Stimulated activated CD8-positive, alpha-beta memory T cell treated with anti-CD3 and anti-CD28 coated beads, Interleukin-15, amount 100 ng/mL, for 1 hour (primary cell): ENCODE data around the gene GPATCH3.
"Not testable (repeated sequence)": the region's sequence is repeated elsewhere in the genome, so short reads cannot be mapped to it uniquely, and the experiment has no call there.

Experiments used
- DNase-seq: peaks from one replicate; pipeline ENCODE4 v3.0.0-alpha.2; 2020; ENCODE audit warnings: low read depth

Gene GPATCH3

DNA sequence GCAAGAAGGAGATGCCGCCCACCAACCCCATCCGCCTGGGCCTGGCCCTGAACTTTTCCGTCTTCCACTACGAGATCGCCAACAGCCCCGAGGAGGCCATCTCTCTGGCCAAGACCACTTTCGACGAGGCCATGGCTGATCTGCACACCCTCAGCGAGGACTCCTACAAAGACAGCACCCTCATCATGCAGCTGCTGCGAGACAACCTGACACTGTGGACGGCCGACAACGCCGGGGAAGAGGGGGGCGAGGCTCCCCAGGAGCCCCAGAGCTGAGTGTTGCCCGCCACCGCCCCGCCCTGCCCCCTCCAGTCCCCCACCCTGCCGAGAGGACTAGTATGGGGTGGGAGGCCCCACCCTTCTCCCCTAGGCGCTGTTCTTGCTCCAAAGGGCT is 36.6 kb downstream of the GPATCH3 start:
- DNase-seq, result no peak

DNA sequence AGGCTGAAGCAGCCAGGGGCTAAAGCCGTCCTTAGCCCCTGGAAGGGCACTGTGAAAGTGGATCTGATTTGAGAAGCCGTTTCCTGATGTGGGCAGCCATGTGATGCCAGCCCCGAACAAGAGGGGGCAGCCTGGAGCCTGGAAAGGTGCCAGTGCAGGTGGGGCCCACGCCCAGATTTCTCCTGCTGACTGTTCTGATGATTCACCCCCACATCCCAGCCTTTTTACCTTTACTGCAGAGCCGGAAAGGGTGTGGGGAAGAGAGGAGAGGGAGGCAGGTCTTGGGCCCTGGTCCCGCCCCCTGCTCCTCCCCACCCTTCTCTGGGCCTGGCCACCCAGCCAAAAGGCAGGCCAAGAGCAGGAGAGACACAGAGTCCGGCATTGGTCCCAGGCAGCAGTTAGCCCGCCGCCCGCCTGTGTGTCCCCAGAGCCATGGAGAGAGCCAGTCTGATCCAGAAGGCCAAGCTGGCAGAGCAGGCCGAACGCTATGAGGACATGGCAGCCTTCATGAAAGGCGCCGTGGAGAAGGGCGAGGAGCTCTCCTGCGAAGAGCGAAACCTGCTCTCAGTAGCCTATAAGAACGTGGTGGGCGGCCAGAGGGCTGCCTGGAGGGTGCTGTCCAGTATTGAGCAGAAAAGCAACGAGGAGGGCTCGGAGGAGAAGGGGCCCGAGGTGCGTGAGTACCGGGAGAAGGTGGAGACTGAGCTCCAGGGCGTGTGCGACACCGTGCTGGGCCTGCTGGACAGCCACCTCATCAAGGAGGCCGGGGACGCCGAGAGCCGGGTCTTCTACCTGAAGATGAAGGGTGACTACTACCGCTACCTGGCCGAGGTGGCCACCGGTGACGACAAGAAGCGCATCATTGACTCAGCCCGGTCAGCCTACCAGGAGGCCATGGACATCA is 37.2 kb downstream of the GPATCH3 start, which contains the start of gene SFN:
TSS of gene SFN (plus strand) at position 369 of the 904 bp plus-strand sequence. CDS start at position 433, 64 bp downstream.
- no peak for DNase-seq

DNA sequence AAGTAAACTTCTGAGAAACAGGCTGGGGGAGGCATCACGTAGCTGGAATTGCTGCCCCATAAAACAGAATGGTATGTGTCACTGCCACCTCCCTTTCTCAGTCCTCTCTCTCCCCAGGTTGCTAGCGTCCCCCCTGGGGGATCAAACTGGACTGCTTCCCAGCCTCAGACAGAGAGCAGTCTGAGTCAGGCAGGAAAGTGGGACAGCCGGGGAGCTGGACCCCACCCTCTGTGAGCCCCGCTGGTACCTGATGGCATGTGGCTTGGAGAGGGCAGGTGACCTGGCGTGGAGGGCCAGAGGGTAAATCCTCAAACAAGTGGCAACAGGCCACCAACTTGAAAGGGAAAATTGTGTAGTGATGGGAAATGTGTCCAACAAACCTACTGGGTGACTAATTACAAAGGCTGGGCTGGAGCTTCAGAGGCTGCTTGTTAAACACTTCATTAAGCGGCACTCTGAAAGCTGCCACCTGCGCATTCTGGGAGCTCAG is 38.3 kb downstream of the GPATCH3 start:
- no peak for DNase-seq

DNA sequence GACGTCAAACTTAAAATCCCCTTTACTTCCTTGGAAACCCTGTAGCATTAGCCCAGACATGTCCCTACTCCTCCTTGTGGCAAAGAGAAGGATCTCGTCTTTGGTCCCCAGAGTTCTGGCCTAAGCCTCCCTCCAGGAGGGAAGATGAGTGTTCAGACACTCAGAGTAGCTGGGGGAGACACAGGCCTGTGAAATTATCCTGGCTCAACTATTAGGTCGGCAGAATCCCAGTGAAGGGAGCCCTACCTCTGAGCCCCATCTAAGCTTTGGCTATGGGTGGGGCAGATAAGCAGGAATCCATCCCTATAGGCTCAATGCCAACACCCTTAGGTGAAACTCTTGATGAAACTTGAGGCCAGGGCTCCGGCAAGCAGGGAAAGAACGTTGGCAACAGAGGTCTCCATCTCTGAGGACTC is 39.0 kb downstream of the GPATCH3 start:
- no peak for DNase-seq

DNA sequence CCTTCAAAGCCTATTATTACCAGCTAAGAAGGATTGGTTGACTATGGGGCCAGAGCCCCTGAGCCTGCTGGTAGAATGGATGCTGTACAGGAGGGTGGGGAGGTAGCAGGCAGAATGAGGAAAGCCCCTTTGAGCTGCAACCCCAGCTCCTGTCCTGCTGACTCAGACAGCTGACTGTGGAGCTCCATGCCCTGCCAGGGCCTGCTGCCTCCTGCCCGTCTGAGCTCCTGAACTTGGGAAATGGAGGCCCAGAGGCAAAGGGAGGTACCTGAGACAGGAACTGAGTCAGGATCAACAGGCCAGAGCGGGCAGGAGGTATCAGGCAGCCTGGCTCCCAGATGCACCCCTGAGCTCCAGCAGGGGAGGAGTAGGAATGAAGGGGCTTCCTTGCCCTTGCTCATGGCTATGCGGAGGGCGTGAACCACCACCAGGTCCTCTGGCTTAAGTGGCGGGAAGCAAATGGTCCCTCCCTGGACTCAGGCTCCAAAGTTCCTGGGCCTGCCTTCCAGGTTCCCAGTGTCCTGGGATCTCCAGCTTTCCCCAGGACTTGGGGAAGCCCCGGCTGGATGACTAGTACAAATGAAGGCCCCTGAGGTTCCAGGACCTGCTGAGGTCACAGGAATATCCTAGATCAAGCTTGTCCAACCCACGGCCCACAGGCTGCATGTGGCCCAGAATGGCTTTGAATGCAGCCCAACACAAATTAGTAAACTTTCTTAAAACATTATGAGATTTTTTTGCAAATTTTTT is 41.2 kb downstream of the GPATCH3 start:
- DNase-seq, result no peak

DNA sequence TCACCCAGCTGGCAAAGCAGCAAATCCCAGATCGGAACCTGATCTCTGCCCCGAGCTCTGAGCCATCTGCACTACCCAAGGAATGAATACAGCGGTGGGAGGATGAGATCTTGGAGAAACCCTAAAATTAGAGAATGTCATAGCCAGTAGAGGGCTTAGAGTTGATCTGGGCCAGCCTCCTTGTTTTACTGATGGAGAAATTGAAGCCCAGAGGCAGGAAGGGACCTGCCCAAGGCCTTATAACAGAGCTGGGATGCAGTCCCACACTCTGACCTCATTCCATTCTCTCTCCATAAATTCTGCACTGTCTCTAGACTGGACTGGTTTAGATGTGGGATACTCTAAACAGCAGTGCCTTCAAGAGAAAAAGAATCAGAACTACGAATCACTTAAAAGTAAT is 42.1 kb downstream of the GPATCH3 start:
- DNase-seq, result no peak

DNA sequence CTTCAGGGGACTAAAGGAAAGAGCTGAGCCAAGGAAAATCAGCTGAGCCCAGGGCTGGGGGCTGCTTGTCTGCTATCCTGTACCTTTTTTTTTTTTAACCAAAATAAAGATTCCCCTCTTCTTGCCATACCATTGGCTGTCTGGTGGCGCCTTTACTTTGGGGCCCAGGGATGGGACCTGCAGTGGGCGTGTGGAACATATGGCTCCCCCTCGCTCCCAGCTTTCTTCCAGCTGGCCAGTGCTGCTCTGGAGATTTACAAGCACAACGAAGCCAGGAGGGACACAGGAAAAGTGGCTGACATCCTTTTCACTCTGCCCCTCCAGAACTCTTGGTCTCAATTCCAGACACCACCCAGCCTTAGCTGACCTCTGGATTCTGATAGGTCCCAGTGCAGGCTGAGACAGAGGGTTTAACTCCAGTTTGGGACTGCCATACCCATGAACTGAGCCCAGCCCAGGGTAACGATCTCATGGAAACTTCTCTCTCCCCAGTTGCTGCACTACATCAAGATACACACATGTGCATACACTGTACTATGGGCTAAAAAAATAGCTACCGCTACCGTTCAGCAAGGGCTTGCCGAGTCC is 42.7 kb downstream of the GPATCH3 start:
- DNase-seq, result no peak

DNA sequence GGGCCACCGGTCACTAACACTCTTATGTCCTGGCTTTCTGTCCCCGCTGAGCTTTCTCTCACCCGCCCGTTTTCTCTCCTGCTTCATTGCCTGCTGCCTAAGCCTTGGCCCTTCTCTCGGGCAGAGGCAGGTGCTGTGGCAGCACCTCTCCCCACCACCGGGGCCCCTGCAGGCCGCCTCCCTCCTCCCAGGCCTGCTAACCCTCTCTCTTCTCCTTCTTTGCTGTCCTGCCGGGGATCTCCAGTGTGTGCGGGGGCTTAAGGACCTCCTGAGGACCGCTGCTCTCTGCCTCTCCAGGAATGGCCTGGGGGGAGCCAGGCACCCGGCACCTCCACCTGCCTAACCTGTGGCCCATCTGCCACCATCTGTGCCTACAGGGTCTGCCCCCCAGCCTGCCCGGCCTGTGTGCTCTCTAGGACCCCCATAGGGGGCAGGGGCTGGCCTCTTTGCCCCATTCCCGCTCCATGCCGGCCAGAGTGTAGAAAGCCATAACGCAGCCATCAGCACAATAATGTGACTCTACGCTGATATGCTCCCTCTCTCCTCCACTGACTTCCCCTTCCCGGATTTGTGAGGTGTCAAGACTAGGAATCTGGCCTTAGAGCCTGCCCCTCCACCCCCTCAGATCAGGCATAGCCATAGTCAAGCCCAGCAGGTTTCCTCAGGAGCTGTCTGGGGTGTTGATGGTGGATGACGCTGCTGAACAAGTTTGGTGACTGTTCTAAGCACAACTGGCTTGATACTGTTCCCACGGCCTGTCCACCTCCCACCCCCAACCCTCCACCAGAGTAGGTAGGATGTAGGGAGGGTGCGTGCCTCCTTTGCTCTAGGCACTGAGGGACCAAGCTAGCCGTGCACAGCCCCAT is 43.4 kb downstream of the GPATCH3 start:
- DNase-seq, result no peak

DNA sequence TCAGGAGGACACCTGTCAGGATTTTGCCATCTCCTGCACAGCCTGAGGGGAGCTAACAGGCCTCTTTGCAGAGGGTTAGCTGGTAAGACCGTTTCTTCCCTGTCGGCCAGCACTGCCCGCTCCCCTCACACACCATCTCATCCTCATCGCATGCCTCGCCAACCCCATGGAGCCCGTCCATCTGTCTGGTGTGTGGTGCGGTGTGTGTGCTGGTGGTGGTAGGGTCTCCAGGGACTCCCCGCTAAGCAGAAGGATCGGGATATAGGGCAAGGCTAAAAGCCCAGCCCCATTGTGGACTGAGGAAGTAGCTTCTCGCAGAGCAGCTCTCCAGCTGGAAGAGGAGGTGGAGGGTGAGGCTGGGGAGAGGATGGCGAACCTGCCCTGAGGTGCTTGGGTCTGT is 44.1 kb downstream of the GPATCH3 start:
- no peak for DNase-seq

DNA sequence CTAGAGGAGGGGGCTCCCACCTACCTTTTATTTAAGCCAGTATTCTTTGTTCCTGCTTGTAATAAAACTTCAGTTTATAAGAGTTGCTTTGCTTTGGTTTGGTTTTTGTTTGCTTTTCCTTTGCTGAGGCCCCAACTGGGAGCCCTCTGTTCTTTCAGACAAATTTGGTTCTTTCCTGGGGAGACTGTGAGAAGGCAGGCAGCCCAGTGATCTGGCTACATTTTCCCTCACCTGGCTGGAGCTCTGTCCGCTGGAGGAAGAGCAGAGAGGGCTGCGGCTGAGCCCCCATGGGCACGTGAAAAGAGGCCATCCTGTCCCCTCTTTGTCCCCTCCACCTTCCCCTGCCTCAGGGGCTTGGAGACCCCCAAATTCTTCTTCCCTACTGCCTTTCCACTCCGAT is 44.6 kb downstream of the GPATCH3 start:
- no peak for DNase-seq

DNA sequence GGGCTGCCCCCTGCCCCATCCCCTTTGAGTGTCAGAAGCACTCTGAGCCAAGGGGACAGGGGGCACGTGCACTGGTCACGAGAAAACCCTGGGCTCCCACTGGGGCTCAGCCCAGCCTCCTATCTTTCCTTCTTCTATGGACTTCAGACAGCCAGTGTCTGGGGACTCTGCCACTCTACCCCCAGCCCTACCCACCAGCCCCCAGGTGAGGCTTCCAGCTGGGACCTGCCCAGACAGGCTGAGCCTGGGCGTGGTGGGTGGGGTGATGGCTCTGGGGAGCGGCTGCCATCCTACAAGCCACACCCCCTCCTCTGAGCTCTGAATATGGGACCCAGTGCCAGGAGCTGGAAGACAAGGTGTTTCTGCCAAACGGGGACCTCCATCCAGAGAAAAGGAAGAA is 45.4 kb downstream of the GPATCH3 start:
- no peak for DNase-seq

DNA sequence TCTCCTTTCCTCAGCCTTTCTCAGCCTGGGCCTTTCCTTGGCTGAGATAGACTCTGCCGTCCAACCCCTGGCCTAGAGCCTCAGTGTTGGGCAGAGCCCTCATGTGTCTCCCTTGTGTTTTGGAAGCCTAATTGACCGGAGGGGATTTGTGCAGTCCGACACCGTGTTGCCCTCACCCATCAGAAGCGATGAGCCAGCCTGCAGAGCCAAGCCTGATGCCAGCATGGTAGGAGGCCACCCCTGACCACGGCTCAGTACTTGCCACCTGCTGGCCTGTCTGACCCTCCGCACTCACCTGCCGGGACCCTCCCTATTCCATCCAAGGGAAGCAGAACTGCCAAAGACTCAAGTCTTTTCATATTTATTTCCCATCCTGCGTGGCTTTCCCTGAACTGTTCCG is 46.7 kb downstream of the GPATCH3 start:
- no peak for DNase-seq

DNA sequence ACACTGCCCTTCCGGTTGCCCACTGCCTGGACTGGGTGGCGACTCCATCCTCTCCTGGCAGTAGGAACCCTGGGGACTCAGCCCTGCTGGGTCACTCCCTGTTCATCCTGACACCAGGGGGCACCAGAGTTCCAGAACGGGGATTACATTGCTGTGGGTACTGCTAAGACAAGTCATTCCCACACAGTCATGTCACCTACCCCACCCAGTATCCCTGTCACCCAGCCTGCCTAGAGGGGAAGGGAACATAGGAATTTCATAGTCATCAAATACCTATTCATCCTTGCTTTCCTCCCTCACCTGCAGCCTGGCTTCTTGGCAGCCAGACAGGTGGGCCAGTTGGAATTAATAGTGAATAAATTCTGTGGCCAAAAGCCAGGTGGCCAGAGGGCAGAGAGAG is 47.1 kb downstream of the GPATCH3 start:
- peak; percentile 85 for DNase-seq

DNA sequence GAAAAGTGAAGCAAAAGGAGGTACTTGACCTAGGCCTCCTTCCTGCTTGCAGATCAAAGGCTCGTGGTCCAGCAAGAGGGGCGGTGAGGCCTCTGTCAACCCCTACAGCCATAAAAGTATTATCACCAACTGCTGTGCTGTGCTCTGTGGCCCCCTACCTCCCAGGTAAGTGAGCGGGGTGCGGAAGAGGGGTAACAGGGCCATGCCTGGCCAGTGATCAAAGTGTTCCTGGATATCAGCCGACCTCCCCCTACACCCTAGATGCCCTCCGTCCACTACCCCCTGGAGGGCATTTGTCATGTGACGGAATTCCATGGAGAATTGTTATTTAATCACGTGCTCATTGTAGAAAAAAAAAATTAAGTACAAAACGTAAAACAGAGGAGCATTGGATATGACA is 47.6 kb downstream of the GPATCH3 start:
- no peak for DNase-seq

DNA sequence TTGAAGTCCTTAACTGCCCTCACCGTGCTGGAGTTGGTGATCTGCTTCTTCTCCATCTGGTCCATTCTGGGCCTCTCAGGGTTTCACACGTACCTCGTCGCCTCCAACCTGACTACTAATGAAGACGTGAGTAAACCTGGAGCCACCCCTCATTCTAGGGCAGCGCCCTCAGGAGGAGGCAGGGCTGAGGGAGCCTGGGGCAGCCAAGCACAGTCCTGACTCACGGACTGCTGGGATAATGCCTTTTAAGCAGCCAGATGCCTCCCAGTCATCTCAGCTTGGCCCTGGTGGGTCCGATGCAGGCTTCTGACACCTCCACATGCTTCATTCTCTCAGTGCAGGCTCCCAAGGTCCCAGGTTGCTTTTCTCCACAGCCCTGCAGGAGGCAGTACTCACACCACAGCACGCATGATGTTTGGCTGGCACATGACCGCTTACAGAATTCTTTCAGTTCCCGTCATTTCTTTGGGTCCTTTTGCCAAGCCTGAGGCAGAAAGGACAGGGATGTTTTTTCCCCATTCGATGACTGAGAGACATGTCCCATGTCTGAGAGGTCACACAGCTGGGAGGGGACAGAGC is 49.1 kb downstream of the GPATCH3 start:
- no peak for DNase-seq

DNA sequence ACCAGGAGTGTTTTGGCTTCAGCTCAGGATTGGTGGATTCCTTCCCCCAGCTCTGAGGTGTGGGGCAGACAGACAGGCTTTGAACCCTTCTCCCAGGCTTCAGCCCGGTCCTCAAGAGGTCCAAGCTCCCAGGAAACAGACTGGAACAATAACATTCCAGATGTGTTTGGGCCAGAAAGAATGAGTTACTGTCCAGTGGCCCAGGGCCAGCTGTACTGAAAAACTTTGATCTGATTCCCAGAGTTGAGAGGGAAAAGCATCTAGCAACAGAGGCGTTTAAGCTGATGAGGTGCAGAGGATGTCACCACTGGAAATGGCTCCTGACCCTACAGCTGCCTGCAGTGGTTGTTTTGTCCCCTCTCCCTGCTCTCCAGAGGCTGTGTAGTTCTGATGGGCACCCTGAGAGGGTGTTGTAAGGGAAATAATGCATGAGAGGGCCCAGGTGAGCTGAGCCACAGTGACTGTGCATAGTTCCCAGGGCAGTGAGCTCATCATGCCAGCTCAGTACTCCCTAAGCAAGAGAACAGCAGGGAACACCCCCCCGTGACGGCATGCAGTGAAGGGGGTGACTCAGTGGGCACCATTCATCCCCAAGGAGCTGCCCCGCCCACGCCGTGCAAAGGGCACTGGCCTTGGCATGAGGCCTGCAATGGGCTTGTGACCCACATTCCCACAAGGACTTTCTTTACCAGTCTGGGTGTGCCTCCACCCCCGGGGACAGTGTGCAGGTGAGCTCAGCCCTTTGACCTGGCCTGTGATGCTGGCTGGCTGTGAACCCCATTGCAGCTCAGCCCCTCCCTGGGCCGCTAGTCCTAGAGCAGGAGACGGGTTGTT is 51.1 kb downstream of the GPATCH3 start:
- no peak for DNase-seq

DNA sequence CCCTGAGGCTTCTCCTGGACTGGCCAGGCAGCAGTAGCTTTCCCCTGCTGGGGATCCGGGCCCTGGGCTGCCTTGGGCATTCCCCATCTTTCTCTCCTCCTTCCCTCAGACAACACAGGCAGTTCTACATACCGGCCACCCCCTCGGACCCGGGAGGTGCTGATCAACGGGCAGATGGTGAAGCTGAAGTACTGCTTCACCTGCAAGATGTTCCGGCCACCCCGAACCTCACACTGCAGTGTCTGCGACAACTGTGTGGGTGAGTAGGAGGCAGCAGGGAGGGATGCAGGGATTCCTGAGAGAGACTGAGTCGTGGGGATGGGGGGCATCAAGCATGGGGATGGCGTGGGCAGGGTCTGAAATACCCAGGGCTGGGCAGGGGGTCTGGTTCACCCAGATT is 51.8 kb downstream of the GPATCH3 start:
- no peak for DNase-seq

DNA sequence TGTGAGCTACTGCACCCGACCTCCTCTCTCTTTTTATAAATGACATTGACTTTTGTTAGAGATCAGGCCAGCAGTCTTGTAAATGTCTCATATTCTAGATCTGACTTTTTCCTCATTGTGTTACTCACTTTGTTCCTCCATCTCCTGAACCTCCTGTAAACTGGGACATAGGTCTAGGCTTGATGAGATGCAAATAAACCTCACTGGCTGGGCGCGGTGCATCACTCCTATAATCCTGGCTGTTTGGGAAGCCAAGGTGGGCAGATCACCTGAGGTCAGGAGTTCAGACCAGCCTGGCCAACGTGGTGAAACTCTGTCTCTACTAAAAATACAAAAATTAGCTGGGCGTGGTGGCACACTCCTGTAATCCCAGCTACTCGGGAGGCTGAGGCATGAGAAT is 52.4 kb downstream of the GPATCH3 start:
- not testable (repeated sequence) for DNase-seq

DNA sequence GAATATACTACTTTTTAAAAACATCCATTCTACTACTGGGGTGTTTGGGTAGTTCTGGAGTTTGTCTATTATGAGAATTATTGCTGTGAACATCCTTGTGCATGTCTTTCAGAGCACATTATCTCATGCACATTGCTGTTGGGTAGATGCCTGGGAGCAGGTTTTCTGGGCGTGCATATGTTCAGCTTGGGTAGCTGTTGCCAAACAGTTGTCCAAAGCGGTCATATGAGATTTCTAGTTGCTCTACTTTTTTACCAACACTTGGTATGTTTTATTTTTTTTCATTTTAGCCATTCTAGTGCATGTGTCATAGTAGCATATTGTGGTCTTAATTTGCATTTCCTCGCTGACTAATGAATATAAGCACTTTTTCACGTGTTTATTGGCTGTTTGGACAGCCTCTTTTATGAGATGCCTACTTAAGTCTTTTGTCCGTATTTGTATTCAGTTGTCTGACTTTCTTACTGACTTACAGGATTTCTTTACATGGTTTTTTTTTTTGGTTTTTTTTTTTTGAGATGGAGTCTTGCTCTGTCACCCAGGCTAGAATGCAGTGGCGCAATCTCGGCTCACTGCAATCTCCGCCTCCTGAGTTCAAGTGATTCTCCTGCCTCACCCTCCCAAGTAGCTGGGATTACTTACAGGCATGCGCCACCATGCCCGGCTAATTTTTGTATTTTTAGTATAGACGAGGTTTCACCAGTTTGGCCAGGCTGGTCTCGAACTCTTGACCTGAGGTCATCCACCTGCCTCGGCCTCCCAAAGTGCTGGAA is 55.7 kb downstream of the GPATCH3 start:
- DNase-seq, result no peak
